ENCODE measurements around the gene DMBX1. TPM values are rescaled to one million over a fixed set of nuclear protein-coding genes. Genes with fewer than 3 reads are reported as not detected.
A peak's percentile ranks its signal among the peaks of the same experiment; 100 is the strongest.

Gene DMBX1
- polyA plus RNA-seq (2013) = not detected

- H3K27ac ChIP-seq (ENCODE audit: insufficient read depth in 1 of 2, low read depth in 1 of 2, low read length in 2 of 2, poor library complexity in 1 of 2, severe bottlenecking in 2 of 2) = no peak within 1 kb of the TSS
- H3K9me3 ChIP-seq (ENCODE audit: control extremely low read depth in 1 of 5, control insufficient read depth in 4 of 5, insufficient read depth in 2 of 5, low read depth in 1 of 5, low read length in 4 of 5) = no peaks in the 10 kb centered on the region
- peaks cover 16 to 100% (median 60%) of the 10 kb centered on the region in 5 experiments for H3K27me3 ChIP-seq (replicated peaks in 2 of 5; ENCODE audit: control insufficient read depth in 4 of 5, insufficient read depth in 5 of 5, low read length in 4 of 5)
- peak in 2 of 3 donors; percentile 31 to 40 for DNase-seq
- ChIA-PET POLR2A (no interaction called here), CTCF (interaction anchor here (0.8 to 4.0 kb wide), 2 partner anchors 18 to 37 kb away, joined by 3 to 19 read pairs; no protein-coding TSS in a partner anchor)
- WGBS (ENCODE audit: insufficient coverage) = 2% methylated on average over 66 of the region's 74 CpGs
- peaks cover 0 to 28% (median 10%) of the 10 kb centered on the region in 4 experiments for H3K4me1 ChIP-seq (ENCODE audit: control extremely low read depth in 1 of 4, control insufficient read depth in 4 of 4, insufficient read depth in 4 of 4, low read length in 3 of 4)
- H3K36me3 ChIP-seq (ENCODE audit: control insufficient read depth in 4 of 4, insufficient read depth in 4 of 4, low read length in 3 of 4) = no peaks in the 10 kb centered on the region
- H3K4me3 ChIP-seq (ENCODE audit: control insufficient read depth in 1 of 7, extremely low read depth in 1 of 7, insufficient read depth in 4 of 7, low read depth in 2 of 7, low read length in 6 of 7) = peak within 1 kb of the TSS in 5 of 7 experiments; percentile 8 to 50 (median 30)
Measured at GRCh38 chr1:46489638-46490405, at the start of gene DMBX1. Gene DMBX1, plus strand, starts transcription at chr1:46489836. Its CDS starts 17,175 bp downstream, at chr1:46507011.

GRCh38 chr1:46440478-46440877, 49.2 kb upstream of the DMBX1 start:
- no peak for DNase-seq
- 100% methylated on average over 2 of the region's 2 CpGs for WGBS (ENCODE audit: insufficient coverage)
- peaks cover 0 to 25% (median 10%) of the 10 kb centered on the region in 4 experiments for H3K4me1 ChIP-seq (ENCODE audit: control extremely low read depth in 1 of 4, control insufficient read depth in 4 of 4, insufficient read depth in 4 of 4, low read length in 3 of 4)
- CTCF ChIA-PET = interaction anchor here (1.1 to 2.4 kb wide), 5 partner anchors 11 to 89 kb away, joined by 3 to 13 read pairs (median 4); no protein-coding TSS in a partner anchor
- H3K27me3 ChIP-seq (replicated peaks in 2 of 5; ENCODE audit: control insufficient read depth in 4 of 5, insufficient read depth in 5 of 5, low read length in 4 of 5) = peaks cover 0 to 10% (median 3%) of the 10 kb centered on the region in 5 experiments
- H3K27ac ChIP-seq (ENCODE audit: insufficient read depth in 1 of 2, low read depth in 1 of 2, low read length in 2 of 2, poor library complexity in 1 of 2, severe bottlenecking in 2 of 2) = no peak overlapping the region
- no peaks in the 10 kb centered on the region for H3K36me3 ChIP-seq (ENCODE audit: control insufficient read depth in 4 of 4, insufficient read depth in 4 of 4, low read length in 3 of 4)
- no peaks in the 10 kb centered on the region for H3K9me3 ChIP-seq (ENCODE audit: control extremely low read depth in 1 of 5, control insufficient read depth in 4 of 5, insufficient read depth in 2 of 5, low read depth in 1 of 5, low read length in 4 of 5)
- POLR2A ChIA-PET = no interaction called here
- H3K4me3 ChIP-seq (ENCODE audit: control insufficient read depth in 1 of 7, extremely low read depth in 1 of 7, insufficient read depth in 4 of 7, low read depth in 2 of 7, low read length in 6 of 7) = no peak overlapping the region

GRCh38 chr1:46442317-46443161, 47.1 kb upstream of the DMBX1 start:
- POLR2A ChIA-PET = no interaction called here
- H3K27me3 ChIP-seq (replicated peaks in 2 of 5; ENCODE audit: control insufficient read depth in 4 of 5, insufficient read depth in 5 of 5, low read length in 4 of 5) = peaks cover 2 to 23% (median 12%) of the 10 kb centered on the region in 5 experiments
- H3K36me3 ChIP-seq (ENCODE audit: control insufficient read depth in 4 of 4, insufficient read depth in 4 of 4, low read length in 3 of 4) = no peaks in the 10 kb centered on the region
- peak overlapping the region; percentile 33 to 86 (median 64) for H3K4me3 ChIP-seq (ENCODE audit: control insufficient read depth in 1 of 7, extremely low read depth in 1 of 7, insufficient read depth in 4 of 7, low read depth in 2 of 7, low read length in 6 of 7)
- peak overlapping the region in 1 of 2 experiments; percentile 62 for H3K27ac ChIP-seq (ENCODE audit: insufficient read depth in 1 of 2, low read depth in 1 of 2, low read length in 2 of 2, poor library complexity in 1 of 2, severe bottlenecking in 2 of 2)
- peak; percentile 84 to 90 (median 89) for DNase-seq
- peaks cover 0 to 21% (median 12%) of the 10 kb centered on the region in 4 experiments for H3K4me1 ChIP-seq (ENCODE audit: control extremely low read depth in 1 of 4, control insufficient read depth in 4 of 4, insufficient read depth in 4 of 4, low read length in 3 of 4)
- CTCF ChIA-PET = interaction anchor here (0.9 to 2.4 kb wide), 10 partner anchors 8 to 85 kb away, joined by 3 to 13 read pairs (median 4); no protein-coding TSS in a partner anchor
- H3K9me3 ChIP-seq (ENCODE audit: control extremely low read depth in 1 of 5, control insufficient read depth in 4 of 5, insufficient read depth in 2 of 5, low read depth in 1 of 5, low read length in 4 of 5) = no peaks in the 10 kb centered on the region
- 8% methylated on average over 19 of the region's 25 CpGs for WGBS (ENCODE audit: insufficient coverage)

- 98% methylated on average over 2 of the region's 3 CpGs for WGBS (ENCODE audit: insufficient coverage)
- Histone ChIP-seq H3K27me3 (replicated peaks in 2 of 5; ENCODE audit: control insufficient read depth in 4 of 5, insufficient read depth in 5 of 5, low read length in 4 of 5) (peaks cover 2 to 42% (median 27%) of the 10 kb centered on the region in 5 experiments), H3K4me1 (ENCODE audit: control extremely low read depth in 1 of 4, control insufficient read depth in 4 of 4, insufficient read depth in 4 of 4, low read length in 3 of 4) (peaks cover 0 to 20% (median 14%) of the 10 kb centered on the region in 4 experiments), H3K9me3 (ENCODE audit: control extremely low read depth in 1 of 5, control insufficient read depth in 4 of 5, insufficient read depth in 2 of 5, low read depth in 1 of 5, low read length in 4 of 5) (no peaks in the 10 kb centered on the region), H3K36me3 (ENCODE audit: control insufficient read depth in 4 of 4, insufficient read depth in 4 of 4, low read length in 3 of 4) (no peaks in the 10 kb centered on the region), H3K27ac (ENCODE audit: insufficient read depth in 1 of 2, low read depth in 1 of 2, low read length in 2 of 2, poor library complexity in 1 of 2, severe bottlenecking in 2 of 2) (no peak overlapping the region), H3K4me3 (ENCODE audit: control insufficient read depth in 1 of 7, extremely low read depth in 1 of 7, insufficient read depth in 4 of 7, low read depth in 2 of 7, low read length in 6 of 7) (no peak overlapping the region)
- POLR2A ChIA-PET = interaction anchor here (1.0 kb wide), 1 partner anchor 10 kb away, joined by 3 read pairs; no protein-coding TSS in a partner anchor
- no peak for DNase-seq
- CTCF ChIA-PET = interaction anchor here (1.0 to 9.4 kb wide), 10 partner anchors 8 to 241 kb away, joined by 3 to 161 read pairs (median 4); a partner anchor contains a TSS
Measured at GRCh38 chr1:46444466-46444865, 45.2 kb upstream of the DMBX1 start.

- POLR2A ChIA-PET = no interaction called here
Measured at GRCh38 chr1:46445773-46446256, 43.8 kb upstream of the DMBX1 start.

GRCh38 chr1:46446646-46447498, 42.8 kb upstream of the DMBX1 start:
- Histone ChIP-seq H3K36me3 (ENCODE audit: control insufficient read depth in 4 of 4, insufficient read depth in 4 of 4, low read length in 3 of 4) (no peaks in the 10 kb centered on the region), H3K9me3 (ENCODE audit: control extremely low read depth in 1 of 5, control insufficient read depth in 4 of 5, insufficient read depth in 2 of 5, low read depth in 1 of 5, low read length in 4 of 5) (no peaks in the 10 kb centered on the region), H3K4me1 (ENCODE audit: control extremely low read depth in 1 of 4, control insufficient read depth in 4 of 4, insufficient read depth in 4 of 4, low read length in 3 of 4) (peaks cover 0 to 20% (median 14%) of the 10 kb centered on the region in 4 experiments), H3K27me3 (replicated peaks in 2 of 5; ENCODE audit: control insufficient read depth in 4 of 5, insufficient read depth in 5 of 5, low read length in 4 of 5) (peaks cover 2 to 66% (median 38%) of the 10 kb centered on the region in 5 experiments), H3K4me3 (ENCODE audit: control insufficient read depth in 1 of 7, extremely low read depth in 1 of 7, insufficient read depth in 4 of 7, low read depth in 2 of 7, low read length in 6 of 7) (no peak overlapping the region), H3K27ac (ENCODE audit: insufficient read depth in 1 of 2, low read depth in 1 of 2, low read length in 2 of 2, poor library complexity in 1 of 2, severe bottlenecking in 2 of 2) (no peak overlapping the region)
- peak; percentile 74 to 84 (median 83) for DNase-seq
- ChIA-PET CTCF (interaction anchor here (0.8 to 9.4 kb wide), 22 partner anchors 8 to 279 kb away, joined by 3 to 161 read pairs (median 4); partner anchors contain the start of gene MKNK1), POLR2A (no interaction called here)
- 17% methylated on average over 10 of the region's 15 CpGs for WGBS (ENCODE audit: insufficient coverage)

More at GRCh38 chr1:46445773-46446256, 43.8 kb upstream of the DMBX1 start:
- Histone ChIP-seq H3K27me3 (replicated peaks in 2 of 5; ENCODE audit: control insufficient read depth in 4 of 5, insufficient read depth in 5 of 5, low read length in 4 of 5) (peaks cover 2 to 56% (median 33%) of the 10 kb centered on the region in 5 experiments), H3K9me3 (ENCODE audit: control extremely low read depth in 1 of 5, control insufficient read depth in 4 of 5, insufficient read depth in 2 of 5, low read depth in 1 of 5, low read length in 4 of 5) (no peaks in the 10 kb centered on the region), H3K27ac (ENCODE audit: insufficient read depth in 1 of 2, low read depth in 1 of 2, low read length in 2 of 2, poor library complexity in 1 of 2, severe bottlenecking in 2 of 2) (no peak overlapping the region), H3K4me1 (ENCODE audit: control extremely low read depth in 1 of 4, control insufficient read depth in 4 of 4, insufficient read depth in 4 of 4, low read length in 3 of 4) (peaks cover 0 to 20% (median 14%) of the 10 kb centered on the region in 4 experiments), H3K4me3 (ENCODE audit: control insufficient read depth in 1 of 7, extremely low read depth in 1 of 7, insufficient read depth in 4 of 7, low read depth in 2 of 7, low read length in 6 of 7) (no peak overlapping the region), H3K36me3 (ENCODE audit: control insufficient read depth in 4 of 4, insufficient read depth in 4 of 4, low read length in 3 of 4) (no peaks in the 10 kb centered on the region)
- CTCF ChIA-PET = interaction anchor here (0.6 to 9.4 kb wide), 13 partner anchors 9 to 240 kb away, joined by 3 to 161 read pairs (median 3); a partner anchor contains a TSS
- DNase-seq = no peak
- WGBS (ENCODE audit: insufficient coverage) = 76% methylated on average over 3 of the region's 3 CpGs

Measured in common myeloid progenitor, CD34-positive (primary cell).